Stimulated activated CD4-positive, alpha-beta T cell treated with anti-CD3 and anti-CD28 coated beads, Interleukin-12 subunit alpha, Interleukin-12 subunit beta, amount 100 ng/mL, for 4 hours (primary cell): ENCODE measurements around the gene PPP1R12C.

Source experiments
- DNase-seq: peaks from one replicate; pipeline ENCODE4 v3.0.0-alpha.2; 2020

PPP1R12C gene

GRCh38 chr19:55088543-55089341 lies 28.7 kb downstream of the PPP1R12C start:
- peak; percentile 81 for DNase-seq

GRCh38 chr19:55088021-55088451 lies 29.4 kb downstream of the PPP1R12C start:
- no peak for DNase-seq

- no peak for DNase-seq
Measured at GRCh38 chr19:55087542-55087901, 29.9 kb downstream of the PPP1R12C start.

- peak; percentile 39 for DNase-seq
Measured at GRCh38 chr19:55086730-55087541, 30.5 kb downstream of the PPP1R12C start.

GRCh38 chr19:55085923-55086715 lies 31.3 kb downstream of the PPP1R12C start:
- DNase-seq: no peak

- DNase-seq: no peak
Measured at GRCh38 chr19:55084416-55084815, 33.0 kb downstream of the PPP1R12C start.

- DNase-seq: no peak
Measured at GRCh38 chr19:55083004-55083850, 34.2 kb downstream of the PPP1R12C start.

GRCh38 chr19:55082020-55082851 lies 35.2 kb downstream of the PPP1R12C start:
- peak; percentile 40 for DNase-seq

- no peak for DNase-seq
Measured at GRCh38 chr19:55081770-55082019, 35.7 kb downstream of the PPP1R12C start.

- peak; percentile 83 for DNase-seq
Measured at GRCh38 chr19:55080968-55081769, 36.3 kb downstream of the PPP1R12C start.

GRCh38 chr19:55080121-55080967 lies 37.1 kb downstream of the PPP1R12C start:
- peak; percentile 59 for DNase-seq

- no peak for DNase-seq
Measured at GRCh38 chr19:55079400-55080038, 37.9 kb downstream of the PPP1R12C start.

- no peak for DNase-seq
Measured at GRCh38 chr19:55078996-55079395, 38.4 kb downstream of the PPP1R12C start.

- no peak for DNase-seq
Measured at GRCh38 chr19:55077106-55077505, 40.3 kb downstream of the PPP1R12C start.

GRCh38 chr19:55076321-55076720 lies 41.1 kb downstream of the PPP1R12C start:
- no peak for DNase-seq

GRCh38 chr19:55075371-55075998 lies 42.0 kb downstream of the PPP1R12C start, which contains the start of gene EPS8L1:
TSS of gene EPS8L1 (plus strand) at chr19:55075869. CDS start at chr19:55076445, 576 bp downstream.
- no peak for DNase-seq

GRCh38 chr19:55071913-55072312 lies 45.5 kb downstream of the PPP1R12C start:
- DNase-seq: no peak

GRCh38 chr19:55071129-55071502 lies 46.3 kb downstream of the PPP1R12C start:
- DNase-seq: no peak
